GM06990 (cell line): ENCODE results near the gene ARHGAP27.
A peak's percentile ranks its signal among the peaks of the same experiment; 100 is the strongest.

Source experiments
- DNase-seq: peaks from one replicate; pipeline ENCODE4 v3.0.0-alpha.2; 2011; ENCODE audit not compliant: insufficient read length; ENCODE audit errors: extremely low read depth
- H3K27me3 ChIP-seq: replicated peaks from 2 replicates; pipeline ENCODE4 v1.6.0; 2011; ENCODE audit warnings: low read length; ENCODE audit not compliant: control insufficient read depth, insufficient read depth
- H3K36me3 ChIP-seq: 2 replicates; pipeline ENCODE4 v1.5.1; 2011; ENCODE audit warnings: low read length; ENCODE audit not compliant: control insufficient read depth, insufficient read depth
- H3K4me3 ChIP-seq: replicated peaks from 2 replicates; pipeline ENCODE4 v1.5.1; 2011; ENCODE audit warnings: low read depth, mild to moderate bottlenecking, control low read depth, low read length
- TF ChIP-seq, protein P1 (sequence below): IDR thresholded peaks from 2 replicates; pipeline ENCODE4 v1.5.1; 2011; ENCODE audit warnings: low read length, control low read depth, mild to moderate bottlenecking, inconsistent platforms; ENCODE audit not compliant: insufficient read depth, poor library complexity, severe bottlenecking

ARHGAP27 gene

GRCh38 chr17:45411348-45412105, 21.1 kb downstream of the ARHGAP27 start:
- TF ChIP-seq, protein P1, sequence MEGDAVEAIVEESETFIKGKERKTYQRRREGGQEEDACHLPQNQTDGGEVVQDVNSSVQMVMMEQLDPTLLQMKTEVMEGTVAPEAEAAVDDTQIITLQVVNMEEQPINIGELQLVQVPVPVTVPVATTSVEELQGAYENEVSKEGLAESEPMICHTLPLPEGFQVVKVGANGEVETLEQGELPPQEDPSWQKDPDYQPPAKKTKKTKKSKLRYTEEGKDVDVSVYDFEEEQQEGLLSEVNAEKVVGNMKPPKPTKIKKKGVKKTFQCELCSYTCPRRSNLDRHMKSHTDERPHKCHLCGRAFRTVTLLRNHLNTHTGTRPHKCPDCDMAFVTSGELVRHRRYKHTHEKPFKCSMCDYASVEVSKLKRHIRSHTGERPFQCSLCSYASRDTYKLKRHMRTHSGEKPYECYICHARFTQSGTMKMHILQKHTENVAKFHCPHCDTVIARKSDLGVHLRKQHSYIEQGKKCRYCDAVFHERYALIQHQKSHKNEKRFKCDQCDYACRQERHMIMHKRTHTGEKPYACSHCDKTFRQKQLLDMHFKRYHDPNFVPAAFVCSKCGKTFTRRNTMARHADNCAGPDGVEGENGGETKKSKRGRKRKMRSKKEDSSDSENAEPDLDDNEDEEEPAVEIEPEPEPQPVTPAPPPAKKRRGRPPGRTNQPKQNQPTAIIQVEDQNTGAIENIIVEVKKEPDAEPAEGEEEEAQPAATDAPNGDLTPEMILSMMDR: no peak
- Histone ChIP-seq H3K4me3 (no peak overlapping the region), H3K27me3 (no peaks in the 10 kb centered on the region), H3K36me3 (no peaks in the 10 kb centered on the region; the same call in none of the 2 replicates)
- DNase-seq: no peak

- Histone ChIP-seq H3K36me3 (peaks cover 4% of the 10 kb centered on the region), H3K27me3 (no peaks in the 10 kb centered on the region), H3K4me3 (peak overlapping the region; percentile 80)
- TF ChIP-seq, protein P1: no peak
- peak; percentile 69 for DNase-seq
Observed at GRCh38 chr17:45410144-45411091, 22.3 kb downstream of the ARHGAP27 start.

DNA sequence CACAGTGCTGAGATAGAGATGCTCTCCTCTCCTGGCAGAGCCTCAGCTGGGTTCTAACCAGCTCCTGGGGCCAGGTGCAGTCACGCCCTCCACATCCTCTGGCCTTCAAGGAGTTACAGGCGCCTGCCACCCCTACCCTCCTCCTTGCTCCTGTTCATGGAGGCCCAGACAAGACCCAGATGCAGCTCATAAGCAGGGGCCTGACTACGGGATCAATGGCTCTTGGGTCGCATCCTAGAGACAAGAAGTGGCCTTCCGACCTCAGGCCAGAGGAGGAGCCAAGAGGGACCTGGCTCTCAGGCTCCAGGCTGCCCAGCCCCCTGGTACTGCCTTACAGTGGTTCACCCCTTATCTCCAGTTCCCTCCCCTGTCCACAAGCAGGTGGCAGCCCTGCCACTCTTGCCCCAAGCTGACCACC, 23.0 kb downstream of the ARHGAP27 start:
- peaks cover 9% of the 10 kb centered on the region for H3K36me3 ChIP-seq
- no peaks in the 10 kb centered on the region for H3K27me3 ChIP-seq
- DNase-seq: no peak
- TF ChIP-seq, protein P1: no peak
- peak overlapping the region; percentile 80 for H3K4me3 ChIP-seq

DNA sequence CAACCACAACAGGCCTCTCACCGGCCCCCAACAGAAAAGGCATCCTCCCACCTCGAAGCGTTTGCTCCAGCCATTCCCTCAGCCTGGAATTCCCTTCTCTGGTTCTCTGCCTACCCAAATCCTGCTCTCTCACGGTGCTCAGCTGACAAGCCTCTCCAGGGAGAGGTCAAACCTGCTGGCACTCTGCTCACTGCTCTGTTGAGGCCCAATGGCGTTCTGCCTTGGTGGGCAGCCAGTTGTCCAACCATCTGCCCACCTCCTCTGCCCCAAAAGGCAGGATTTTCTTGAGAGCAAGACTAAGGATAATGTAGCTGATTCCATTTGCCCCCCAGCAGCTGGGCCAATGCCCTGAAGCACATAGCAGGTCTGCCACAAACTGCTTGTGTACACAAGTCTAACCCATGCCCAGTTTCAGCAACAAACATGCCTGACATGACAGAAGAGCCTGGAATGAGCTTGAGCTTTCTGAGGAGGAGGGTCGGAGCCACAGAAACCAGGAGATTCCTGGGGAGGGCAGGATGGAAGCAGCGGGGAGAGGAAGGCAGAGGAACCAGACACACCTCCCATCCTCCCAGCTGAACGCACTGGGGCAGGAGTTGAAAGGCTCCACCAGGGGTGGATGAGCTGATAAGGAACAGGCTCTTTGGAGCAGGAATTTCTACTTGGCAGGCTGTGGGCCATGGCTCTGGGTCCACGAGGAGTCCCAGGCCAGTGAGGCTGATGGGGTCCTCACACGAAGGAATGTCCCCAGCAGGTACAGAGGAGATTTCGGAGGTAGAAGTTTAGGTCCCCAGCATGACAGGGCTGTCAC, 23.9 kb downstream of the ARHGAP27 start:
- TF ChIP-seq, protein P1: no peak
- no peak for DNase-seq
- Histone ChIP-seq H3K36me3 (peaks cover 15% of the 10 kb centered on the region), H3K27me3 (no peaks in the 10 kb centered on the region), H3K4me3 (peak overlapping the region; percentile 80)

DNA sequence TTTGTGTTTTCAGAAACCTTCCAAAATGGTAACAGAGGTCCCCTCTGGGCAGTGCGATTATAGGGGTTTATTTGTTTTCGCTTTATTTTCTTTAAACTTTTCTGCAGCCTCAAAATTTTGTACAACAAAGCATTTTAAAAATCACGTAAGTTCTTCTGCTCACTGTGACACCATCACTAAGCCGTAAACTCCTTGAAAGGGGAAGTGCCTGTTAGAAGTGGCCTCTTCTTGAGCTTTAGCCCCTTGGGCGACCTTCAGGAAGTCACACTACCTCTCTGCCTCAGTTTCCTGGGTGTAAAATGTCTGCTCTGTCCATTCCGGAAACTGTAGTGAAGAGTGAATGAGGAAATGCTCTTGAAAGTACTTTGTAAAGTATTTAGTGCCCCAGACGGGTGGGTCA, 26.6 kb downstream of the ARHGAP27 start:
- DNase-seq: no peak
- no peaks in the 10 kb centered on the region for H3K27me3 ChIP-seq
- H3K4me3 ChIP-seq: no peak overlapping the region
- TF ChIP-seq, protein P1: no peak
- peaks cover 21% of the 10 kb centered on the region for H3K36me3 ChIP-seq
